T-helper 2 cell treated with Interferon-gamma antibody and Interleukin-4, amounts not matched to agents 100 ng/mL and 5 ng/mL, for 36 hours (primary cell): ENCODE measurements around the gene SHISA6. TPM values are rescaled to one million over a fixed set of nuclear protein-coding genes. Genes with fewer than 3 reads are reported as not detected.

Experiments
- intact Hi-C: fragments of 100-400 bp; cut with micrococcal nuclease; formaldehyde crosslinking; loops from one replicate; pipeline ENCODE4 v1.15.1; 2023
- total RNA-seq: library from RNA; stranded (reverse); gene quantifications from 2 replicates; pipeline ENCODE4 v1.2.3, GENCODE V29; 2022

SHISA6 gene
- total RNA-seq, 1 donor from 2014 or later, result not detected

DNA sequence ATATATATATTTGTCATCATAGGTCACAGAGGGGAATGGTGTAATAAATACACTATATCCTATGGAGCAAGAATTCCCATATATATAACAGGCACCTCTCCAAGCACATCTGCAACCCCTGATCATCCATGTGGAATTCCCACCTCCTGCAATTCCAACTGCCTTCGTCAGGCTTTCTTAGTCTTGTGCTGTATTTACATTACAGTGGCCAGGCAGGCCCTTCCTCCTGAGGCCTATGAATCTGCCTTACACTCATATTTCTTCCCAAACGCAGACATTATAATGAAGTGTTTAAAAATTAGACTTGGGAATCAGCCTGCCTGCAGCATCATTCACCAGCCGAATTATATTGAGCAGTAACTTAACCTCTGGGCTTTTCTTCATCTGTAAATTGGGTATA, 338.0 kb downstream of the SHISA6 start:
- intact Hi-C loops, result no loop called here

DNA sequence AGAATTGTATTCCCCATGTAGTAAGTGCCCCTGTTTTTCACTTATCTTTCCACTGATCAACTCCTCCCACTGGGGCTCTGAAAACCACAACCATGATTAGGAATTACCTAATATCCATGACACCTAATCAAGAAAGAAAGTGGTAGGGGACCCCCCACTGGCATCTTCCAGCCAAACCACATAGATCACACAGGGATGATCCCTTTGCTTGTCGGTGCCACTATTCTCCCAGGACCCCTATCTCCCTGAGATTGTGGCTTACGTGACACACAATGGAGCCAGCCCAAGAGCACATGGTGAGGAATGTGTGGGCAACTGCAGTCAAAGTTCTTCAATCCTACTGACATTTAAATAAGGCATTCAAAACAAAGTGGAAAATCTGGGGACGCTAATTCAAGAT, 339.7 kb downstream of the SHISA6 start:
- intact Hi-C loops, result no loop called here

DNA sequence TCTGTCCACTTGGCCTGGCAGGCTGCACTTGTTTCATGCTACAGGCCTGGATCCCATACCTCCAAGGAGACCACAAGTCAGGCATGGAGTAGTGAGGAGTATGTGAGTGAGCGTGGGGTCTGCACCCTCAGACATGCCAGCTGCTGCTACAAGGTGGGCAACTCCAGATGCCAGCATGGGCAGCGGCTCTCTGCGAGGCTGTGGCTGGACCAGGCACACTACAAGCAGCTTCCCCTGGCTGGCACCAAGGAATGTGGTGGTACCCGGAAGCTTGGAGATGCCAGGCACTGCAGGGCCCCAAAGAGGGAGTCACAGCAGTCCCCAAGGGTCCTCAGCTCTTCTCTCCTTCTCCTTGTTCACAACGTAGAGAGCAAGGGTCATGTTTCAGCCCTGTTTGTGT, 341.2 kb downstream of the SHISA6 start:
- intact Hi-C loops, result no loop called here

DNA sequence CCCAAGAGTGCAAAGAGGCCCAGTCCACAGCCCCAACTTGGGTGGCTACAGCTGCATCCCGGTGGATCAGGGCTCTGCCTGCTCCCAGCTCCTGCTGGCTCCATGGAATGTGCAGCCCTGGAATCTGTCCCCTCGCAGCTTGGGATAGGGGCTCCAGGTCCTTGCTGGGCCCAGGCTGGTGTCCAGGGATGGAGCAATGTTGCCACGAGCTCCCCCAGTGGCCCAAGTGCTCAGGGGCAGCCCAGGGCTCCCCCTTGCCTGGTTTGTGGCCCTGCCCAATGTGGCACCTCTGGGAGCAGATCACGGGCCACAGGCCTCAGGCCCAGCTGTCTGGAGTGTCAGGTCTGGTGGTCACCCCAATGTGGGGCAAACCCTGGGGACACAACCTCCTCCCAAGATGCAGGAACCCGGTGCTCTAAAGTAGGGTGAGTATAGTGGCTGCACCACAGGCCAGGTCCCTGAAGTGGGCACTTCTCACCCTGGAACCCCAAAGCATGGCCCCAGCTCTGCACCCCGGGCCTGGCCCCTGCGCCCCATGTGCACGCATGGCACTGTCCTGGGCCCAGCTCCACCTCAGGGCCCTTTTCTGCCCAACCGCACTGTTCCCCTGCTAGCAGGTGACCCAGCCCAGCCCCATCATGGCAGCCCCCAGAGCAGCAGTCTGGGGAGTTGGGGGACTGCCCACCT, 342.4 kb downstream of the SHISA6 start:
- intact Hi-C loops, result no loop called here

DNA sequence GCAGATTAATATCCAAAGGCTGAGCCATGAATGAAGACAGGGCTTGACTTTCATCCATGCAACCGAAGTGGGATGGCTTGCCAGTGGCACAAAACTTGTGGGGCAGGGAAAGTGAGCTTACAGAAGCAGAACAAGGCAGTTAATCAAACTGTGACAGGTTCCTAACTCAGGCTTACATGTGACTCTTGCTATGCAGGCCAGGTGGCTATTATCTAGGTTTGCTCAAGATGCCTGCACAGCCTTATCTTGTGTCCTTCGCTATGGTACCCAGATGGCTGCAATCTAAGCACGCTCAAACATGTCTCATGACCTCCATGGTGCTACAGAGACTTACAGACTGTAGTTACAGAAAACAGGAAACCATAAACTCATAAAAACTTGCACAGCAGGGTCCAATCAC, 348.7 kb downstream of the SHISA6 start:
- intact Hi-C loops, result no loop called here

DNA sequence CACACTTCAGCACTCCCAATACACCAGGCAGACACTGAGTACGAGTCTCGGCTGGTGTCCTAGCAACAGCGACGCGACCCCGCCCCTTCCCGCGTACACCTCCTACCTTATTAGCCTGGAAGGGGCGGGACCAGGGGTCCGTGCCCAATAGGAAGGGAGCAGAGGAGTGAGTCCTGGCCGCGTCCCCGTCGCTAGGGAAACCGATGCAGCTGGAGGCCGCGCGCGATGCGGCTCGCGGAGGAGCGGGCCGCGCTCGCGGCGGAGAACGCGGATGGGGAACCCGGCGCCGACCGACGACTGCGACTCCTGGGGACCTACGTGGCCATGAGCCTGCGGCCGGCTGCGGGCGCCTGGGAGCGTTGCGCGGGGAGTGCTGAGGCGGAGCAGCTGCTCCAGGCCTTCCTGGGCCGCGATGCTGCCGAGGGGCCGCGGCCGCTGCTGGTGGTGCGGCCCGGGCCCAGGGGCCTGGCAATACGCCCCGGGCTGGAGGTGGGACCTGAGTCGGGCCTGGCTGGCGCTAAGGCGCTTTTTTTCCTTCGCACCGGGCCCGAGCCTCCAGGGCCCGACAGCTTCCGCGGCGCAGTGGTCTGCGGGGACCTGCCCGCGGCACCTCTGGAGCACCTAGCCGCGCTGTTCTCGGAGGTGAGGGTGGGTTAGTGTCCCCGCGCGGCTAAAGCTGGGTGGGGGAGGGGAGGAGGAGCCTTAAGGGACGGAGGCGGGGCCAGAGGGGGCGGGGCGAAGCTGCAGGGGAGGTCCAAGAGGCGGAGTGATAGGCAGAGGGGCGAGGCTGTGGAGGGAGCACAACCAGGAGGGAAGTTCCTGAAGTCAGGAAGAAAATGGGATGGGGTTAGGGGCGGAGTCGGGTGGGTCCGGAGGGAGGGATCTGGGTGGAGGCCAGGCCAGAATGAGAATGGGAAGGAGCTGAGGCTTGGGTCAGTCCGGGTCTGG, 357.5 kb downstream of the SHISA6 start, which contains the start of gene DNAH9:
Gene DNAH9 (plus strand): TSS at position 197 of the 948 bp plus-strand sequence. CDS start 29 bp downstream, at position 226.
- intact Hi-C loops, result no loop called here

DNA sequence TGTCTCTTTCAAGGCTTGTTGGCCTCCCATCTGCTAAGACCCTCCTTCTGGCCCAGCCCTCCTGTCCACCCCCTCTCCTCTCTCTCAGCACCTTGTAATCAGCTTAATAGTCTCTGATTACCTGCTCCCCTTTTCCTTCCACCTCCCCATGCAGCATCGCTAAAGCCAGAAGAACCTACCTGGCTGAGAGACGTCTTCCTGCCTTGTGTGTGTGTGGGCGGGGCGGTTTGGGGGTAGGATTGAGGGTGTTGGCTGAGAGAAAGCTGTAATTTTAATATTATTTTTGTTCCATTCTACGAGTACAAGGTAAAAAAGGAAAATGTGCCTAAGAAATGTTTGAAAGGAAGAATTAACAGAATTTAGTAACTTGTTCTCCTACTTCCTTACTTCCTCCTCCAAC, 360.6 kb downstream of the SHISA6 start:
- intact Hi-C loops, result no loop called here

DNA sequence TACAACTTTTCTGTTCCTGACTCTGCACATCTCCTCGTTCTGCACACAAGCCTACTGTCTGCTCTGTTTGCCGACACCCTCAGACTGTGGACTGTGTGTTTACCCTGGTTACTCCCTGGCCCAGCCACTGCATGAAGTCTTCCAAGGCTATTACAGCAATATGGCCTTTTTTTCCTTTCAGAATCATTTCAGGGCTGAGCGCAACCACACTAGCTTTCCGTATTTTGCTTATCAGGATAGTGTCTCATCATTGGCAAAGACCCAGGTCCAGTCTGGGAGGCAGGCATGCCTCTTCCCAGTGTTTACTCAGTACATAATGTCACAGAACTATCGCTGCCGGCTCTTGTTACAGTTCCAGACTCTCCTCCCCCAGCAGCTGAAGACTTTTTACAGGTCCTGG, 367.4 kb downstream of the SHISA6 start:
- intact Hi-C loops, result no loop called here

DNA sequence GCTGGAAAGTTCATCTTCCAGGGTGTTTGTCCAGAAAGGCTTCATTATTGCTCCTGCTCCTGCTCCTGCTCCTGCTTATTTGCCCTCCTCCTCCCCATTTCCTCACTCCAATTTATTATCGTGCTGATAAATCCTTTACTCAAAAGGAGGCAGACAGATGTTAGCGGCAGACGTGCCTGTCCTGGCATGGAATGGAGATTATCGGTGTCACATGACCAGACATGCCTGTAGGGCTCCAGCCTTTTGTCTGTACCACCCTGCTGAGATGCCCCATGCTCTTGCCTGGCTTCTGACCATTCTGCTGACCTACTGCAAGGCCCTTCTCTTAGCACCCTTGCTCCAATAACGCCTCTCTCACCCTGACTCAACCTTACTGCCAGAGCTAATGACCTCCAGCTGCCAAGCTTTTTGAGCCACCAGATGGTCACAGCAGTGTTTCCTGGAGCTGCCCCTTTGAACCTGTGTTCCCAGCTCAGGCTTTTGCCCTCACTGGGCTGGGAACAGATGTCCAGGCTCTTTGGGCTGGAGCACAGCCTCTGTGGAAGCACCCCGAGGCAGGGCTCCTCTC, 370.1 kb downstream of the SHISA6 start:
- intact Hi-C loops, result no loop called here

DNA sequence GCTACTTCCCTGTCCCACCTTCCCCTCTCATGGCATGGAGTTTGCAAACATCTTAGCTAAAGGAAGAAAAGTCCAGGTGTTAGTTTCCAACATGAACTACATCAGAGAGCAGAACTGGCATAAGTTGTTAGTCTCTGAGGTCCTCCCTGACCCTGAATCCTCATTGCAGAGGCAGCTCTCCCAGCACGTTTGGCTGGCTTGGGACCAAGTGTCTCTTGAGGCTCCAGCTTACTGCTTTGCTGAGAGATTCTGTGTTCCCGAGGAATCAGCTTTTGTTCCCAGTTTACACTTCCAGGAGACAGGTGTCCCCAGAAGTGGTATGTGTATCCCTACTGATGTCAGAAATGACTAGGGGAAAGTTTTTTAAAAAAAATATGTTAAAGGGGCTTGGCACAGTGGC, 371.9 kb downstream of the SHISA6 start:
- intact Hi-C loops, result no loop called here
